Measurements from ENCODE around the gene KRT2.

- no peak for TF ChIP-seq CTCF (IDR thresholded peaks at IDR 0.05; ENCODE audit: low read depth, low read length, missing input control)
- TF ChIP-seq, protein P1, sequence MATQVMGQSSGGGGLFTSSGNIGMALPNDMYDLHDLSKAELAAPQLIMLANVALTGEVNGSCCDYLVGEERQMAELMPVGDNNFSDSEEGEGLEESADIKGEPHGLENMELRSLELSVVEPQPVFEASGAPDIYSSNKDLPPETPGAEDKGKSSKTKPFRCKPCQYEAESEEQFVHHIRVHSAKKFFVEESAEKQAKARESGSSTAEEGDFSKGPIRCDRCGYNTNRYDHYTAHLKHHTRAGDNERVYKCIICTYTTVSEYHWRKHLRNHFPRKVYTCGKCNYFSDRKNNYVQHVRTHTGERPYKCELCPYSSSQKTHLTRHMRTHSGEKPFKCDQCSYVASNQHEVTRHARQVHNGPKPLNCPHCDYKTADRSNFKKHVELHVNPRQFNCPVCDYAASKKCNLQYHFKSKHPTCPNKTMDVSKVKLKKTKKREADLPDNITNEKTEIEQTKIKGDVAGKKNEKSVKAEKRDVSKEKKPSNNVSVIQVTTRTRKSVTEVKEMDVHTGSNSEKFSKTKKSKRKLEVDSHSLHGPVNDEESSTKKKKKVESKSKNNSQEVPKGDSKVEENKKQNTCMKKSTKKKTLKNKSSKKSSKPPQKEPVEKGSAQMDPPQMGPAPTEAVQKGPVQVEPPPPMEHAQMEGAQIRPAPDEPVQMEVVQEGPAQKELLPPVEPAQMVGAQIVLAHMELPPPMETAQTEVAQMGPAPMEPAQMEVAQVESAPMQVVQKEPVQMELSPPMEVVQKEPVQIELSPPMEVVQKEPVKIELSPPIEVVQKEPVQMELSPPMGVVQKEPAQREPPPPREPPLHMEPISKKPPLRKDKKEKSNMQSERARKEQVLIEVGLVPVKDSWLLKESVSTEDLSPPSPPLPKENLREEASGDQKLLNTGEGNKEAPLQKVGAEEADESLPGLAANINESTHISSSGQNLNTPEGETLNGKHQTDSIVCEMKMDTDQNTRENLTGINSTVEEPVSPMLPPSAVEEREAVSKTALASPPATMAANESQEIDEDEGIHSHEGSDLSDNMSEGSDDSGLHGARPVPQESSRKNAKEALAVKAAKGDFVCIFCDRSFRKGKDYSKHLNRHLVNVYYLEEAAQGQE (IDR thresholded peaks at IDR 0.05), result no peak
- TF ChIP-seq JUND (IDR thresholded peaks at IDR 0.05), result no peak
- TF ChIP-seq TAF1 (conservative IDR thresholded peaks at IDR 0.05), result no peak
- no peak for TF ChIP-seq SP1 (IDR thresholded peaks at IDR 0.05)
- TF ChIP-seq HNF4G (IDR thresholded peaks at IDR 0.05), result no peak
- TF ChIP-seq GABPA (IDR thresholded peaks at IDR 0.05 in 1 of 2, conservative IDR thresholded peaks at IDR 0.05 in 1 of 2), result no peak
- no peak for TF ChIP-seq HNF4A (conservative IDR thresholded peaks at IDR 0.05)
- no peak for TF ChIP-seq EGR1 (IDR thresholded peaks at IDR 0.05; ENCODE audit: low read depth in 2 of 2)
- TF ChIP-seq YY1 (IDR thresholded peaks at IDR 0.05), result no peak
- no peak for TF ChIP-seq RAD21 (IDR thresholded peaks at IDR 0.05)
- TF ChIP-seq MAX (IDR thresholded peaks at IDR 0.05), result no peak
Observed at GRCh38 chr12:52681526-52682380, 29.7 kb upstream of the KRT2 start.

All from liver (tissue), 3 donors.